ENCODE results near the gene TRABD.

Gene TRABD

DNA sequence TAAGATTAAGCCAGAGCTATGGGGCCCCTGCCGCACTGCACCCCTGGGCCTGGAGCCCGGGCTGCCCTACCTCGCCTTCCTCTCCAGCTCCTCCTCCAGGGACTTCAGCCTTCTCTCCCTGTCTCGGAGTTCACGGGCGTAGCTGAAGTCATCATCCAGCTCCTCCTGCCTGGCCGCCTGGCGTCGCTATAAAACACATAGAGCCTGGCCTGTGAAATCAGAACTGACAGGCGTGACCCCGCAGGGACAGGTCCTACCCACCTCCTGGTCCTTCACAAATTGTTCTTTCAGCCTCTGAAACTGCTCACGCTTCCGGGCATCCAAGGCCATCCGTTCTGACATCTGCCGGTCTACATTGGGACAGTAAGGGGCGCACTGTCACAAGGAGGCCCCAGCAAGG lies 38.4 kb downstream of the TRABD start:
- H2AFZ ChIP-seq (ENCODE audit: low read length): no peak overlapping the region
- H4K20me1 ChIP-seq (ENCODE audit: insufficient read depth, low read length, poor library complexity, severe bottlenecking): no peaks in the 10 kb centered on the region
- no peaks in the 10 kb centered on the region for H3F3A ChIP-seq (ENCODE audit: low read depth)
- no peaks in the 10 kb centered on the region for H3K79me2 ChIP-seq (ENCODE audit: insufficient read depth, low read length)
- H3K9ac ChIP-seq (ENCODE audit: low read depth, low read length, poor library complexity, severe bottlenecking): no peak overlapping the region
- no peaks in the 10 kb centered on the region for H3K27me3 ChIP-seq (ENCODE audit: insufficient read depth, low read length, poor library complexity, severe bottlenecking)
- H3K36me3 ChIP-seq (ENCODE audit: insufficient read depth, low read length): peaks cover 58% of the 10 kb centered on the region; the same call in 1 of the 2 replicates
- H3K4me1 ChIP-seq (ENCODE audit: insufficient read depth, low read length, poor library complexity, severe bottlenecking): no peaks in the 10 kb centered on the region
- no peak overlapping the region for H3K4me2 ChIP-seq (ENCODE audit: low read depth, low read length, poor library complexity, severe bottlenecking)
- no peak for TF ChIP-seq EZH2phosphoT487 (IDR thresholded peaks at IDR 0.05; ENCODE audit: borderline replicate concordance)
- TF ChIP-seq, protein P1, sequence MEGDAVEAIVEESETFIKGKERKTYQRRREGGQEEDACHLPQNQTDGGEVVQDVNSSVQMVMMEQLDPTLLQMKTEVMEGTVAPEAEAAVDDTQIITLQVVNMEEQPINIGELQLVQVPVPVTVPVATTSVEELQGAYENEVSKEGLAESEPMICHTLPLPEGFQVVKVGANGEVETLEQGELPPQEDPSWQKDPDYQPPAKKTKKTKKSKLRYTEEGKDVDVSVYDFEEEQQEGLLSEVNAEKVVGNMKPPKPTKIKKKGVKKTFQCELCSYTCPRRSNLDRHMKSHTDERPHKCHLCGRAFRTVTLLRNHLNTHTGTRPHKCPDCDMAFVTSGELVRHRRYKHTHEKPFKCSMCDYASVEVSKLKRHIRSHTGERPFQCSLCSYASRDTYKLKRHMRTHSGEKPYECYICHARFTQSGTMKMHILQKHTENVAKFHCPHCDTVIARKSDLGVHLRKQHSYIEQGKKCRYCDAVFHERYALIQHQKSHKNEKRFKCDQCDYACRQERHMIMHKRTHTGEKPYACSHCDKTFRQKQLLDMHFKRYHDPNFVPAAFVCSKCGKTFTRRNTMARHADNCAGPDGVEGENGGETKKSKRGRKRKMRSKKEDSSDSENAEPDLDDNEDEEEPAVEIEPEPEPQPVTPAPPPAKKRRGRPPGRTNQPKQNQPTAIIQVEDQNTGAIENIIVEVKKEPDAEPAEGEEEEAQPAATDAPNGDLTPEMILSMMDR (conservative IDR thresholded peaks at IDR 0.05; ENCODE audit: low read length): no peak
- no peaks in the 10 kb centered on the region for H3K9me2 ChIP-seq (replicated peaks; ENCODE audit: low read depth, low read length)
- H3K4me3 ChIP-seq (ENCODE audit: low read length, poor library complexity, severe bottlenecking): no peak overlapping the region
- H3K9me3 ChIP-seq (ENCODE audit: insufficient read depth, low read depth, low read length): no peaks in the 10 kb centered on the region

DNA sequence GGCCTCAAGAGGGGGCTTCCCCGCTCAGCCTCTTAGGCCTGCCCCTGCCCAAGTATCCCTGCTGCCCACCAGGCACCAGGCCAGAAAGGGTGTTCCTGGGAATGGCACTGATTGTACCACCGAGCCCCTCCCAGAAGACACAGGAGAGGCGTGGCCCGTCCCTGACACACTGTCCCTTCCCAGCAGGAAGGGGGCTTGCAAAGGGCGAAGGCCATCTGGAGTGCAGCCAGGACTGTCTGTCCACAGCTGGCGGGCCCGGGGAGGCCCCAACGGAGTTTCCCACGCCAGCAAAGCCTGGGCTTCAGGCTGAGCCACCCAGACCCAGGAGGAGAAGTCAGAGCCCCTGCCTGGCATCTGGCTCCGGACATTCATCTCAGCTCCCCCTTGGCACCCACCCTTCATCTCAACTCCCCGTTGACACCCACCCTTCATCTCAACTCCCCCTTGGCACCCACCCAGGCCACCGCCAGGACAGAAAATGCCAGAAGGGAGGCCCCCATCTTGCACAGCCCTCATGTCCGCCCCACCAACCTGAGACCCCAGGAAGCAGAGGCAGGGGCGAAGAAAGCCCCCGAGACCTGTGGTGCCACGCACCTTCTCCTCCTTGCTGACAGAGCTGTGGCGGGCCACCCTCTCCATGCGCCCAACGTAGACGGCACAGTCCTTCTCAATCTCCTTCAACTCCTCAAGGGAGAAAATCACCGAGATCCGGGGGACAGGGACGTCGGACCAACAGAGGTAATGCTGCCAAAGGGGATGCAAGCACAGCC lies 39.7 kb downstream of the TRABD start:
- Histone ChIP-seq H3K4me3 (ENCODE audit: low read length, poor library complexity, severe bottlenecking) (no peak overlapping the region), H3K27me3 (ENCODE audit: insufficient read depth, low read length, poor library complexity, severe bottlenecking) (no peaks in the 10 kb centered on the region), H4K20me1 (ENCODE audit: insufficient read depth, low read length, poor library complexity, severe bottlenecking) (no peaks in the 10 kb centered on the region), H3K79me2 (ENCODE audit: insufficient read depth, low read length) (no peaks in the 10 kb centered on the region), H3K9me3 (ENCODE audit: insufficient read depth, low read depth, low read length) (no peaks in the 10 kb centered on the region), H3K4me1 (ENCODE audit: insufficient read depth, low read length, poor library complexity, severe bottlenecking) (no peaks in the 10 kb centered on the region), H2AFZ (ENCODE audit: low read length) (no peak overlapping the region), H3K9ac (ENCODE audit: low read depth, low read length, poor library complexity, severe bottlenecking) (no peak overlapping the region), H3K36me3 (ENCODE audit: insufficient read depth, low read length) (peaks cover 49% of the 10 kb centered on the region; the same call in 1 of the 2 replicates), H3F3A (ENCODE audit: low read depth) (no peaks in the 10 kb centered on the region), H3K4me2 (ENCODE audit: low read depth, low read length, poor library complexity, severe bottlenecking) (no peak overlapping the region), H3K9me2 (replicated peaks; ENCODE audit: low read depth, low read length) (no peaks in the 10 kb centered on the region)
- TF ChIP-seq EZH2phosphoT487 (IDR thresholded peaks at IDR 0.05; ENCODE audit: borderline replicate concordance): no peak
- TF ChIP-seq, protein P1 (conservative IDR thresholded peaks at IDR 0.05; ENCODE audit: low read length): no peak

DNA sequence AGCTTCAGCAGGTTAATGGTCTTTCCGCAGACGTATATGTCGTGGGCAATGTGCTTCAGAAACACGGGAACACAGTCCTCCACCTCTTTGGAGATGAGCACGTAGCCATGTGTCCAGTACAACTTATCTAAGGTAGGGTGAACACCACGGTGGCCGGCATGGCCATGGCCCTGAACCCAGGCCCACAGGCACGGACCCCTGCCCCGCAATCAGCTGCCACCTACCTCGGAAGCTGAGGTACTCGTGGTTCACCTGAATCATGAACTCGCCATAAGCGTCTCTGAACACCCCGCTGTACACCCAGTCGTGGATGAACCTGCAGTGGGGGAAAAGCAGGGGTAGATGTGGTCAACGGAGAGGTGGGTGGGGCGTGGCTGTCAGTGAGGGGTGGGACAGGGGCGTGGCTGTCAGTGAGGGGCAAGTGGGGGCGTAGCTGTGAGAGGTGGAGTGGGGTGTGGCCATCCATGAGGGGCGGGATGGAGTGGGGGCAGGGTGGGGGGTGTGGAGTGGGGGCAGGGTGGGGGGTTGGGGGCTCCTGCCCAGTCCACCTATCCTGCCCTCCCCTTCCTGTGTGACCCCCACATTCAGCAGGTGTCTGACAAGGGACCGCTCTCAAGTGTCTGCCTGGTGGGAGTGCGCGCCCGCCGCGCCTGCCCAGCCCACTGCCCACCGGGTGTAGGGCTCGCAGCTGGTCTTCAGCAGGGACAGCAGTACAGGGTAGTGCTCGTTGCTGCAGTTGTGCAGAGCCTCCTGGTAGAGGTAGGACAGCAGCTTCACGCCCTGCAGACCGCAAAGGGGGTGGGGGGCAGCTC lies 40.6 kb downstream of the TRABD start:
- H3K79me2 ChIP-seq (ENCODE audit: insufficient read depth, low read length): no peaks in the 10 kb centered on the region
- no peaks in the 10 kb centered on the region for H3K4me1 ChIP-seq (ENCODE audit: insufficient read depth, low read length, poor library complexity, severe bottlenecking)
- H4K20me1 ChIP-seq (ENCODE audit: insufficient read depth, low read length, poor library complexity, severe bottlenecking): no peaks in the 10 kb centered on the region
- no peaks in the 10 kb centered on the region for H3K9me3 ChIP-seq (ENCODE audit: insufficient read depth, low read depth, low read length)
- no peaks in the 10 kb centered on the region for H3K9me2 ChIP-seq (replicated peaks; ENCODE audit: low read depth, low read length)
- H3K4me3 ChIP-seq (ENCODE audit: low read length, poor library complexity, severe bottlenecking): no peak overlapping the region
- no peak overlapping the region for H2AFZ ChIP-seq (ENCODE audit: low read length)
- H3K9ac ChIP-seq (ENCODE audit: low read depth, low read length, poor library complexity, severe bottlenecking): no peak overlapping the region
- no peaks in the 10 kb centered on the region for H3K27me3 ChIP-seq (ENCODE audit: insufficient read depth, low read length, poor library complexity, severe bottlenecking)
- TF ChIP-seq EZH2phosphoT487 (IDR thresholded peaks at IDR 0.05; ENCODE audit: borderline replicate concordance): no peak
- TF ChIP-seq, protein P1 (conservative IDR thresholded peaks at IDR 0.05; ENCODE audit: low read length): no peak
- peaks cover 41% of the 10 kb centered on the region; the same call in 1 of the 2 replicates for H3K36me3 ChIP-seq (ENCODE audit: insufficient read depth, low read length)
- no peak overlapping the region for H3K4me2 ChIP-seq (ENCODE audit: low read depth, low read length, poor library complexity, severe bottlenecking)
- H3F3A ChIP-seq (ENCODE audit: low read depth): no peaks in the 10 kb centered on the region

Measured in Loucy (cell line).